ENCODE measurements around the gene NFATC1.
A peak's percentile ranks its signal among the peaks of the same experiment; 100 is the strongest.

The NFATC1 gene

DNA sequence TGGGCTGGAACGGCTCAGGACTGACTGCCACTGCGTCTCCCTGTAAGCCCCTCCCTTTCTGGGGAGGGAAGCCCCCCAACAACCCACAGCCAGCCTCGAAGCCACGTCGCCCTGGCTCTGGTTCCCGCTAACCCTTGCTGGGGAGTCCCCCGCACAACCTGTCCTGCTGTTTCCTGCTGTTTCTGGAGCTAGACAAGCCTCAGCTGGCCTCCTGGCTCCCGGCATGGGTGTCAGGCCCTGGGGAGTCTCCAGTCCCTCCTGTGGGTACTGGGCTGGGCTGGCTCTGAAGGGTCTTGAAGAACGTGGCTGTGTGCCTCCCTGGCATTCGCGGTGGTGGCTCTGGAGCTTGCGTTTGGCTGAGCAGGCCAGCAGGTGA lies 20.9 kb downstream of the NFATC1 start:
- H2BK12ac ChIP-seq (ENCODE audit: low read length) = no peak overlapping the region
- no peaks in the 10 kb centered on the region for H3K9me3 ChIP-seq (replicated peaks in 1 of 2; ENCODE audit: control insufficient read depth in 2 of 2, insufficient read depth in 1 of 2, low read depth in 1 of 2, low read length in 2 of 2)
- no peak overlapping the region for H3K9ac ChIP-seq (ENCODE audit: low read depth, low read length, poor library complexity)
- H3K14ac ChIP-seq (ENCODE audit: low read length) = no peak overlapping the region
- no peak overlapping the region for H4K8ac ChIP-seq (ENCODE audit: low read depth, low read length)
- peaks cover 2 to 4% of the 10 kb centered on the region in 2 donors for H3K4me1 ChIP-seq (ENCODE audit: control insufficient read depth in 2 of 2, insufficient read depth in 1 of 2, low read depth in 1 of 2, low read length in 2 of 2)
- no peak overlapping the region for H2AK5ac ChIP-seq (ENCODE audit: low read depth, low read length)
- H3K79me1 ChIP-seq (ENCODE audit: low read depth, low read length) = peaks cover under 1% of the 10 kb centered on the region
- WGBS, 2 donors (ENCODE audit: extremely low coverage in 2 of 2, insufficient read length in 2 of 2, insufficient replicate concordance in 1 of 2) = no CpG with 5 or more reads among the region's 12 CpGs
- no peaks in the 10 kb centered on the region for H3K36me3 ChIP-seq (replicated peaks in 1 of 2; ENCODE audit: control insufficient read depth in 2 of 2, insufficient read depth in 2 of 2, low read length in 2 of 2)
- H3K27me3 ChIP-seq (ENCODE audit: control insufficient read depth in 3 of 3, insufficient read depth in 3 of 3, low read depth in 1 of 3, low read length in 3 of 3) = no peaks in the 10 kb centered on the region
- no peak overlapping the region for H3K4ac ChIP-seq (ENCODE audit: low read length)
- H3K18ac ChIP-seq (ENCODE audit: low read length) = peak overlapping the region; percentile 5
- DNase-seq (ENCODE audit: low spot score) = no peak
- no peak overlapping the region for H3K27ac ChIP-seq (replicated peaks; ENCODE audit: low read length)
- no peak overlapping the region for H3K4me2 ChIP-seq (ENCODE audit: insufficient read depth, low read length, poor library complexity, severe bottlenecking)
- no peak overlapping the region for H2BK5ac ChIP-seq (ENCODE audit: low read length)
- no peak overlapping the region for H2AFZ ChIP-seq (ENCODE audit: low read length)
- no peak overlapping the region for H4K91ac ChIP-seq (ENCODE audit: low read depth, low read length, poor library complexity)
- no peak overlapping the region for H2BK15ac ChIP-seq (ENCODE audit: low read length)
- no peak overlapping the region for H3K4me3 ChIP-seq (ENCODE audit: low read length in 2 of 2)
- no peak overlapping the region for H2BK120ac ChIP-seq (ENCODE audit: low read depth, low read length)
- H3K23ac ChIP-seq (ENCODE audit: low read depth, low read length, poor library complexity) = no peak overlapping the region

DNA sequence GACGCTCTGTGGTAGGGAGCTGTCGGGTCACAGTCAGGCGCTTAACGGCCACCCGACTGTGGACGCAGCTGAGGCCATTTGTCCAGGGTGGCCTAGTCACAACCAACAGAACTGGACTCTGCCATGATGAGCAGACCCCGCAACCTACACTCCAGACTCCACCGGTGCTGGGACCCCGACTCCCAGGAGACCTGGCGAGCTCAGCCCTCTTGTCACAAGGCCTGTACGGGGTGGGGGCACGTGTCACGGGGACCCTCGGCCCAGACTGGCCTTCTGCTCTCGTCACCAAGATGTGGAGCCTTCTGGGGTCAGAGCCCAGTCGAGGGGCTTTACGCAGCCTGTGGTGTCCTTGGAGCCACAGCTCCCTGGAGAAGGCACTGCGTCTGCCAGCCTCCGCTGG lies 22.5 kb downstream of the NFATC1 start:
- no peaks in the 10 kb centered on the region for H3K4me1 ChIP-seq (ENCODE audit: control insufficient read depth in 2 of 2, insufficient read depth in 1 of 2, low read depth in 1 of 2, low read length in 2 of 2)
- peak overlapping the region; percentile 56 for H2AK5ac ChIP-seq (ENCODE audit: low read depth, low read length)
- H3K27me3 ChIP-seq (ENCODE audit: control insufficient read depth in 3 of 3, insufficient read depth in 3 of 3, low read depth in 1 of 3, low read length in 3 of 3) = no peaks in the 10 kb centered on the region
- no peak overlapping the region for H3K4me2 ChIP-seq (ENCODE audit: insufficient read depth, low read length, poor library complexity, severe bottlenecking)
- H2BK15ac ChIP-seq (ENCODE audit: low read length) = no peak overlapping the region
- no peak overlapping the region for H2AFZ ChIP-seq (ENCODE audit: low read length)
- no peak overlapping the region for H3K4me3 ChIP-seq (ENCODE audit: low read length in 2 of 2)
- H4K91ac ChIP-seq (ENCODE audit: low read depth, low read length, poor library complexity) = no peak overlapping the region
- no peak overlapping the region for H3K14ac ChIP-seq (ENCODE audit: low read length)
- H3K9ac ChIP-seq (ENCODE audit: low read depth, low read length, poor library complexity) = no peak overlapping the region
- no peaks in the 10 kb centered on the region for H3K36me3 ChIP-seq (replicated peaks in 1 of 2; ENCODE audit: control insufficient read depth in 2 of 2, insufficient read depth in 2 of 2, low read length in 2 of 2)
- no peak overlapping the region for H2BK5ac ChIP-seq (ENCODE audit: low read length)
- peak overlapping the region; percentile 80 for H3K23ac ChIP-seq (ENCODE audit: low read depth, low read length, poor library complexity)
- WGBS, 2 donors (ENCODE audit: extremely low coverage in 2 of 2, insufficient read length in 2 of 2, insufficient replicate concordance in 1 of 2) = no CpG with 5 or more reads among the region's 19 CpGs
- H3K4ac ChIP-seq (ENCODE audit: low read length) = no peak overlapping the region
- peak overlapping the region; percentile 64 for H3K18ac ChIP-seq (ENCODE audit: low read length)
- DNase-seq (ENCODE audit: low spot score) = no peak
- H3K79me1 ChIP-seq (ENCODE audit: low read depth, low read length) = no peaks in the 10 kb centered on the region
- H2BK12ac ChIP-seq (ENCODE audit: low read length) = peak overlapping the region; percentile 90
- H3K9me3 ChIP-seq (replicated peaks in 1 of 2; ENCODE audit: control insufficient read depth in 2 of 2, insufficient read depth in 1 of 2, low read depth in 1 of 2, low read length in 2 of 2) = no peaks in the 10 kb centered on the region
- H2BK120ac ChIP-seq (ENCODE audit: low read depth, low read length) = no peak overlapping the region
- H4K8ac ChIP-seq (ENCODE audit: low read depth, low read length) = no peak overlapping the region
- no peak overlapping the region for H3K27ac ChIP-seq (replicated peaks; ENCODE audit: low read length)

GRCh38 chr18:79418642-79419041 lies 22.9 kb downstream of the NFATC1 start:
- Histone ChIP-seq H2BK12ac (ENCODE audit: low read length) (no peak overlapping the region), H3K79me1 (ENCODE audit: low read depth, low read length) (no peaks in the 10 kb centered on the region), H3K9ac (ENCODE audit: low read depth, low read length, poor library complexity) (no peak overlapping the region), H2BK120ac (ENCODE audit: low read depth, low read length) (no peak overlapping the region), H3K27ac (replicated peaks; ENCODE audit: low read length) (no peak overlapping the region), H3K4me1 (ENCODE audit: control insufficient read depth in 2 of 2, insufficient read depth in 1 of 2, low read depth in 1 of 2, low read length in 2 of 2) (no peaks in the 10 kb centered on the region), H3K4me2 (ENCODE audit: insufficient read depth, low read length, poor library complexity, severe bottlenecking) (no peak overlapping the region), H2BK5ac (ENCODE audit: low read length) (no peak overlapping the region), H3K18ac (ENCODE audit: low read length) (no peak overlapping the region), H3K23ac (ENCODE audit: low read depth, low read length, poor library complexity) (no peak overlapping the region), H3K4ac (ENCODE audit: low read length) (no peak overlapping the region), H2AFZ (ENCODE audit: low read length) (no peak overlapping the region), H4K8ac (ENCODE audit: low read depth, low read length) (no peak overlapping the region), H3K14ac (ENCODE audit: low read length) (no peak overlapping the region), H2AK5ac (ENCODE audit: low read depth, low read length) (no peak overlapping the region), H3K4me3 (ENCODE audit: low read length in 2 of 2) (no peak overlapping the region), H3K36me3 (replicated peaks in 1 of 2; ENCODE audit: control insufficient read depth in 2 of 2, insufficient read depth in 2 of 2, low read length in 2 of 2) (no peaks in the 10 kb centered on the region), H3K27me3 (ENCODE audit: control insufficient read depth in 3 of 3, insufficient read depth in 3 of 3, low read depth in 1 of 3, low read length in 3 of 3) (no peaks in the 10 kb centered on the region), H2BK15ac (ENCODE audit: low read length) (no peak overlapping the region), H4K91ac (ENCODE audit: low read depth, low read length, poor library complexity) (no peak overlapping the region), H3K9me3 (replicated peaks in 1 of 2; ENCODE audit: control insufficient read depth in 2 of 2, insufficient read depth in 1 of 2, low read depth in 1 of 2, low read length in 2 of 2) (no peaks in the 10 kb centered on the region)
- DNase-seq (ENCODE audit: low spot score) = no peak
- WGBS, 2 donors (ENCODE audit: extremely low coverage in 2 of 2, insufficient read length in 2 of 2, insufficient replicate concordance in 1 of 2) = no CpG with 5 or more reads among the region's 11 CpGs

DNA sequence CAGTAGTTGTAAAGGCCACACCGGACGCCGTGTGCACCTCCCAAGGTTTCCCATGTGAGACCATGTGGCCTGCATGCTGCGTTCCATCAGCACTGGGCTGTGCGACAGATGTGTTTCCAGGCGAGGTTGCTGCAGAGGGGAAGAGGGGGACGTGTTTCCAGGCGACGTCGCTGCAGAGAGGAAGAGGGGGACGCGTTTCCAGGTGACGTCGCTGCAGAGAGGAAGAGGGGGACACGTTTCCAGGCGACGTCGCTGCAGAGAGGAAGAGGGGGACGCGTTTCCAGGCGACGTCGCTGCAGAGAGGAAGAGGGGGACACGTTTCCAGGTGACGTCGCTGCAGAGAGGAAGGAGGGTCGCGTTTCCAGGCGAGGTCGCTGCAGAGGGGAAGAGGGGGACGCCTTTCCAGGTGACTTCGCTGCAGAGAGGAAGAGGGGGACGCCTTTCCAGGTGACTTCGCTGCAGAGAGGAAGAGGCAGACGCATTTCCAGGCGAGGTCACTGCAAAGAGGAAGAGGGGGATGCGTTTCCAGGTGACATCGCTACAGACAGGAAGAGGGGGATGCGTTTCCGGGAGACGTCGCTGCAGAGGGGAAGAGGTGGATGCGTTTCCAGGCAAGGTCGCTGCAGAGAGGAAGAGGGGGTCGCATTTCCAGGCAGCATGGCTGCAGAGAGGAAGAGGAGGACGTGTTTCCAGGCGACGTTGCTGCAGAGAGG lies 24.5 kb downstream of the NFATC1 start:
- H3K9ac ChIP-seq (ENCODE audit: low read depth, low read length, poor library complexity) = no peak overlapping the region
- peak overlapping the region in 1 of 2 donors; percentile 45 for H3K4me3 ChIP-seq (ENCODE audit: low read length in 2 of 2)
- H2AFZ ChIP-seq (ENCODE audit: low read length) = peak overlapping the region; percentile 22
- no peak overlapping the region for H4K91ac ChIP-seq (ENCODE audit: low read depth, low read length, poor library complexity)
- H3K79me1 ChIP-seq (ENCODE audit: low read depth, low read length) = peaks cover 2% of the 10 kb centered on the region
- no CpG with 5 or more reads among the region's 48 CpGs for WGBS, 2 donors (ENCODE audit: extremely low coverage in 2 of 2, insufficient read length in 2 of 2, insufficient replicate concordance in 1 of 2)
- no peak overlapping the region for H2AK5ac ChIP-seq (ENCODE audit: low read depth, low read length)
- DNase-seq (ENCODE audit: low spot score) = no peak
- no peaks in the 10 kb centered on the region for H3K36me3 ChIP-seq (replicated peaks in 1 of 2; ENCODE audit: control insufficient read depth in 2 of 2, insufficient read depth in 2 of 2, low read length in 2 of 2)
- H3K14ac ChIP-seq (ENCODE audit: low read length) = peak overlapping the region; percentile 39
- peak overlapping the region; percentile 76 for H3K4ac ChIP-seq (ENCODE audit: low read length)
- no peaks in the 10 kb centered on the region for H3K27me3 ChIP-seq (ENCODE audit: control insufficient read depth in 3 of 3, insufficient read depth in 3 of 3, low read depth in 1 of 3, low read length in 3 of 3)
- peak overlapping the region; percentile 37 for H2BK15ac ChIP-seq (ENCODE audit: low read length)
- peak overlapping the region; percentile 44 for H3K18ac ChIP-seq (ENCODE audit: low read length)
- H2BK12ac ChIP-seq (ENCODE audit: low read length) = no peak overlapping the region
- H3K27ac ChIP-seq (replicated peaks; ENCODE audit: low read length) = no peak overlapping the region
- peak overlapping the region; percentile 4 for H2BK5ac ChIP-seq (ENCODE audit: low read length)
- no peaks in the 10 kb centered on the region for H3K9me3 ChIP-seq (replicated peaks in 1 of 2; ENCODE audit: control insufficient read depth in 2 of 2, insufficient read depth in 1 of 2, low read depth in 1 of 2, low read length in 2 of 2)
- peak overlapping the region; percentile 74 for H4K8ac ChIP-seq (ENCODE audit: low read depth, low read length)
- H3K4me2 ChIP-seq (ENCODE audit: insufficient read depth, low read length, poor library complexity, severe bottlenecking) = no peak overlapping the region
- peak overlapping the region; percentile 75 for H3K23ac ChIP-seq (ENCODE audit: low read depth, low read length, poor library complexity)
- H2BK120ac ChIP-seq (ENCODE audit: low read depth, low read length) = no peak overlapping the region
- H3K4me1 ChIP-seq (ENCODE audit: control insufficient read depth in 2 of 2, insufficient read depth in 1 of 2, low read depth in 1 of 2, low read length in 2 of 2) = peaks cover 0 to 2% of the 10 kb centered on the region in 2 donors

All from neuronal stem cell (in vitro differentiated cells).